Neural crest cell (in vitro differentiated cells): ENCODE measurements around the gene CUEDC1. TPM values are rescaled to one million over a fixed set of nuclear protein-coding genes. Genes with fewer than 3 reads are reported as not detected.

Experiments
- DNase-seq: peaks from one replicate; pipeline ENCODE4 v3.0.0; 2021; ENCODE audit warnings: low read depth, mixed read lengths, low spot score
- H3K27ac Mint-ChIP-seq: one replicate; pipeline ENCODE4 v1.8.0; 2021; ENCODE audit warnings: mild to moderate bottlenecking, mixed read lengths; ENCODE audit not compliant: unreplicated experiment
- H3K27me3 Mint-ChIP-seq: 2 replicates; pipeline ENCODE4 v1.8.0; 2021; ENCODE audit warnings: low read depth, mild to moderate bottlenecking, mixed read lengths
- H3K36me3 Mint-ChIP-seq: 2 replicates; pipeline ENCODE4 v1.8.0; 2021; ENCODE audit warnings: low read depth, mild to moderate bottlenecking, mixed read lengths
- H3K4me1 Mint-ChIP-seq: 2 replicates; pipeline ENCODE4 v1.8.0; 2021; ENCODE audit warnings: mixed read lengths
- H3K4me3 Mint-ChIP-seq: one replicate; pipeline ENCODE4 v1.8.0; 2021; ENCODE audit warnings: mild to moderate bottlenecking, mixed read lengths
- H3K9me3 Mint-ChIP-seq: 2 replicates; pipeline ENCODE4 v1.8.0; 2021; ENCODE audit warnings: mixed read lengths
- total RNA-seq: library from RNA; stranded (reverse); gene quantifications from 2 replicates; pipeline ENCODE4 v1.2.1, GENCODE V29; 2021
- TF ChIP-seq, protein P1 (sequence below): fragments of 200-600 bp; sonication (generic); conservative IDR thresholded peaks from 2 replicates; pipeline ENCODE4 v1.5.0; 2021; ENCODE audit warnings: antibody characterized with exemption, mild to moderate bottlenecking

CUEDC1 gene
- total RNA-seq, 1 donor from 2014 or later, result 86.9 TPM

- H3K27ac Mint-ChIP-seq, result no peak overlapping the region
- H3K27me3 Mint-ChIP-seq, result no peaks in the 10 kb centered on the region
Measured at GRCh38 chr17:57872536-57872935, 82.7 kb downstream of the CUEDC1 start.

DNA sequence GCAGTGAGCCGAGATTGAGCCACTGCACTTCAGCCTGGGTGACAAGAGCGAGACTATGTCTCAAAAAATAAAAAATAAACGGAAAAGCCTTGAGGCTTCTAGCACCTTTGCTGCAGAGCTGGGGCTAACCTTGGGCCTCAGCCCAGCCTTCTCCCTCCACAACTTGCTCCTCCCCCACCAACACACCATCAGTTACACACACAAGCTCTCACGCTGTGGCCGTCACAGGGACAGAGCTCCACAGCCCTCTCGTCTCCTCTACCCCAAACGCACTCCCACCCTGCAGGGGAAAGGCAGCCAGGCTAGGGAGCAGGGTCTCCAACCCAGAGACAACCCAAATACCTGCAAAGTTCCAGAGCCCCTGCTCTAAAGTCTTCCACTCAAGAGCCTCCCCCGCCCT is 83.3 kb downstream of the CUEDC1 start:
- no peaks in the 10 kb centered on the region for H3K9me3 Mint-ChIP-seq
- H3K4me1 Mint-ChIP-seq, result peaks cover 84% of the 10 kb centered on the region
- no peak for DNase-seq
- no peak overlapping the region for H3K27ac Mint-ChIP-seq
- no peaks in the 10 kb centered on the region for H3K27me3 Mint-ChIP-seq
- H3K36me3 Mint-ChIP-seq, result peaks cover 19% of the 10 kb centered on the region
- H3K4me3 Mint-ChIP-seq, result peak overlapping the region; percentile 19
- TF ChIP-seq, protein P1, sequence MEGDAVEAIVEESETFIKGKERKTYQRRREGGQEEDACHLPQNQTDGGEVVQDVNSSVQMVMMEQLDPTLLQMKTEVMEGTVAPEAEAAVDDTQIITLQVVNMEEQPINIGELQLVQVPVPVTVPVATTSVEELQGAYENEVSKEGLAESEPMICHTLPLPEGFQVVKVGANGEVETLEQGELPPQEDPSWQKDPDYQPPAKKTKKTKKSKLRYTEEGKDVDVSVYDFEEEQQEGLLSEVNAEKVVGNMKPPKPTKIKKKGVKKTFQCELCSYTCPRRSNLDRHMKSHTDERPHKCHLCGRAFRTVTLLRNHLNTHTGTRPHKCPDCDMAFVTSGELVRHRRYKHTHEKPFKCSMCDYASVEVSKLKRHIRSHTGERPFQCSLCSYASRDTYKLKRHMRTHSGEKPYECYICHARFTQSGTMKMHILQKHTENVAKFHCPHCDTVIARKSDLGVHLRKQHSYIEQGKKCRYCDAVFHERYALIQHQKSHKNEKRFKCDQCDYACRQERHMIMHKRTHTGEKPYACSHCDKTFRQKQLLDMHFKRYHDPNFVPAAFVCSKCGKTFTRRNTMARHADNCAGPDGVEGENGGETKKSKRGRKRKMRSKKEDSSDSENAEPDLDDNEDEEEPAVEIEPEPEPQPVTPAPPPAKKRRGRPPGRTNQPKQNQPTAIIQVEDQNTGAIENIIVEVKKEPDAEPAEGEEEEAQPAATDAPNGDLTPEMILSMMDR, result no peak

More at GRCh38 chr17:57872536-57872935, 82.7 kb downstream of the CUEDC1 start:
- TF ChIP-seq, protein P1, result no peak
- H3K4me1 Mint-ChIP-seq, result peaks cover 85% of the 10 kb centered on the region
- peaks cover 17% of the 10 kb centered on the region for H3K36me3 Mint-ChIP-seq
- no peak for DNase-seq
- H3K4me3 Mint-ChIP-seq, result no peak overlapping the region
- no peaks in the 10 kb centered on the region for H3K9me3 Mint-ChIP-seq

GRCh38 chr17:57871155-57871554 is 84.1 kb downstream of the CUEDC1 start:
- Mint-ChIP-seq H3K4me3 (peak overlapping the region; percentile 19), H3K4me1 (peaks cover 77% of the 10 kb centered on the region), H3K27ac (peak overlapping the region; percentile 27), H3K36me3 (peaks cover 21% of the 10 kb centered on the region), H3K27me3 (no peaks in the 10 kb centered on the region), H3K9me3 (no peaks in the 10 kb centered on the region)
- TF ChIP-seq, protein P1, result no peak
- no peak for DNase-seq

DNA sequence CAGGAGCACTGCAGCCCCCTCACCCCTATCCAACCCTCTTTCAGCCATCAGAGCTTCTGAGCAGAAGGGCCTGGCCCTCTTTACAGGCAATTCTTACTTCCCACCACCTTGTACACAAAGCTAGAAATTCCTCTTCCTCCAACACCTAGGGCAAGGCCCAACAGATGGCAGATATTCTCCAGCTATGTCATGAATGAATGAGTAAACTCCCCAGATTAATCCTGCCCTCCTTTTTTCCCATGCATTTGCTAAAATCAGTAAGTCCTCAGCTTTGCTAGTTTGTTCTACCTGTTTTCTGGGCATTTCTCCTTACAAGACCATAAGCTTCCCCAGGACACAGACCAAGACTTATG is 85.0 kb downstream of the CUEDC1 start:
- no peaks in the 10 kb centered on the region for H3K9me3 Mint-ChIP-seq
- no peak overlapping the region for H3K4me3 Mint-ChIP-seq
- TF ChIP-seq, protein P1, result no peak
- H3K27ac Mint-ChIP-seq, result no peak overlapping the region
- H3K27me3 Mint-ChIP-seq, result no peaks in the 10 kb centered on the region
- DNase-seq, result no peak
- H3K4me1 Mint-ChIP-seq, result peaks cover 68% of the 10 kb centered on the region
- peaks cover 23% of the 10 kb centered on the region for H3K36me3 Mint-ChIP-seq

GRCh38 chr17:57869617-57870282 is 85.5 kb downstream of the CUEDC1 start:
- no peaks in the 10 kb centered on the region for H3K27me3 Mint-ChIP-seq

More at GRCh38 chr17:57869617-57870282, 85.5 kb downstream of the CUEDC1 start:
- peaks cover 63% of the 10 kb centered on the region for H3K4me1 Mint-ChIP-seq
- H3K4me3 Mint-ChIP-seq, result no peak overlapping the region
- no peak for DNase-seq
- TF ChIP-seq, protein P1, result no peak
- H3K36me3 Mint-ChIP-seq, result peaks cover 28% of the 10 kb centered on the region
- H3K27ac Mint-ChIP-seq, result no peak overlapping the region
- H3K9me3 Mint-ChIP-seq, result no peaks in the 10 kb centered on the region
